ENCODE data around the gene TBC1D9.

The TBC1D9 gene

DNA sequence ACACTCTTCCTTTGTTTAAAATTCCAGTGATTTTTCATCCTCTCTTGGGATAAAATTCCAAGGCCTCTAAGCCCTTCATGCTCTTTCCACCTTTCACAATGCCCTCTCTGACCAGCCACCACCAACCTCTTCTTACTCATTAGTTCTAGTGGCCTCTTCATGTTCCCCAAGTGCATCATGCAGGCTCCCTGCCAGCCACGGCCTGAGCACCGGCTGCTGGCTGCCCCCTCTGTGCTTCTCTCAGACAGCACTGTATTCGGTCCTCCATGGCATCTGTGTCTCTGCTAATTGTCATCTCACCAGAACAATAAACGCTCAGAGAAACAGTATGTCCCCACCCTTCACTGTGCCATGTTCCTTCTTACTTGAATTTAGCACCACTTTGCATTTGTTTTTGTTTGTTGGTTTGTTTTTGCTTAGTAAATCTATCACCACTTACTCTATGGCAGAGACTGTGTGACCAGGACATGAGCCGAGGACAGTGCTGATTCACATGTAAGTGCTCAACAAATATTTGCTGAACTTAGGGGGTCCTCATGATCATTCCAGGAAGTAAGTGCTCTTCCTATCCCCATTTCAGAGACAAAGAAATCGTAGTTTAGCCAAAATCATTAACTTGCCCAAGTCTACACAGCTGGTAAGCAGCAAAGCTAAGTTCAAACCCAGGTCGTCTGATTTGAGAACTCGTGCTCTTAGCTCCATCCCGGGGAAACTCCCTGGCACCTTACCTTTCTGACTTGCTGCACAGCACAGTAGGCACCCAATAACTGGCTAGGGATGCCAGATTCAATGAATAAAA, 110.4 kb downstream of the TBC1D9 start:
- no peak for DNase-seq (ENCODE audit: low read depth)

DNA sequence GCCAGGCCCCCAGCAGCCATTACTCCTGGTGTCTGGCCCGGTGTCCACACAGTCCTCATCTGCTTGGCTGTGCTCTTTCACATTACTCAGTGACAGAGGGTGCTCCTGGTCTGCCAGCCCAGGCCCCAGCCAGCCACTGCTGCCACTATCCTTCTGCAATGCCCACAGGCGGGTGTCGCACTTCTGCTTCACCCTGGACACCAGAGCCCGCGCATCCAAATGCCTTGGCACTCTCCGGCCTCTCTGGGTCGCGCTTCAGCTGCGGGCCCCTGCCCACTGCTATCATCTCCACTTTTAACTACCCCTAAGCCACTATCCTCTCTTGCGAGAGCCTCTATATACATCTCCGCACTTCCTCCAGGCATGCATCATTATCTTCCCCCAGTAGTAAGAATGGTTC, 111.0 kb downstream of the TBC1D9 start:
- DNase-seq (ENCODE audit: low read depth) = no peak

DNA sequence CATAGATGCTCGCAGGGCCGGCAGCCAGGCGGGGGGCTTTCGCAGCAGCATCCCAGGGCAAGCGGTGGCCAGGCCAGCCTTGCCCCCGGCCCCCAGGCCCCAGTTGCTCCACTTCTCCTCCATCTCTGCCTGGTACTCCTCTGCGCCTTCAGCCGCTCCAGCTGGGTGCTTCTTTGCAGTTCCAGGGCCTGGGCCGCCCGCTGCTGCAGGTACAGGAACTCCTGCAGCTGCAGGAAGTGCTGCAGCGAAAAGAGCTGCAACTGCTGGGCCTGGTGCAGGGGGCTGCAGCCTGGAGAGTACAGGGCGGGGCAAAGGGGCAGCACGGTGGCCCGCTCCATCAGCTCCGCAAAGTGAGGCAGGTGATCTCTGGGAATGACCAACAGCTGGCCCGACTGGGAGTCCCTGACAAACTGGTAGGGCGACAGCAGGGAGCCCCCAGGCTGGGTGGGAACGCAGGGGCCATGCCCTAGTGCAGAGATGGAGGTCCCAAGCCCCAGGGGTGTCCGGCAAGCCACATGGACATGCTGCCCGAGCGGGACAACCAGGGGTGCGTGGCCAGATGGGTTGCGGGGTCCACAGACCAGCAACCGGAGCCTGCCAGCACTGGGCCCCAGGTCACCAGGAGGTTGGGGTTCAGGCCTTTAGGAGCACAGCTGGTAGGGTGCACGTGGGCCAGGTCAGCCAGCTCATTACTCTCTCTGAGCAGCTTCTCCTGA, 111.6 kb downstream of the TBC1D9 start:
- no peak for DNase-seq (ENCODE audit: low read depth)

- no peak for DNase-seq (ENCODE audit: low read depth)
Measured at GRCh38 chr4:140643571-140644055, 112.6 kb downstream of the TBC1D9 start.

DNA sequence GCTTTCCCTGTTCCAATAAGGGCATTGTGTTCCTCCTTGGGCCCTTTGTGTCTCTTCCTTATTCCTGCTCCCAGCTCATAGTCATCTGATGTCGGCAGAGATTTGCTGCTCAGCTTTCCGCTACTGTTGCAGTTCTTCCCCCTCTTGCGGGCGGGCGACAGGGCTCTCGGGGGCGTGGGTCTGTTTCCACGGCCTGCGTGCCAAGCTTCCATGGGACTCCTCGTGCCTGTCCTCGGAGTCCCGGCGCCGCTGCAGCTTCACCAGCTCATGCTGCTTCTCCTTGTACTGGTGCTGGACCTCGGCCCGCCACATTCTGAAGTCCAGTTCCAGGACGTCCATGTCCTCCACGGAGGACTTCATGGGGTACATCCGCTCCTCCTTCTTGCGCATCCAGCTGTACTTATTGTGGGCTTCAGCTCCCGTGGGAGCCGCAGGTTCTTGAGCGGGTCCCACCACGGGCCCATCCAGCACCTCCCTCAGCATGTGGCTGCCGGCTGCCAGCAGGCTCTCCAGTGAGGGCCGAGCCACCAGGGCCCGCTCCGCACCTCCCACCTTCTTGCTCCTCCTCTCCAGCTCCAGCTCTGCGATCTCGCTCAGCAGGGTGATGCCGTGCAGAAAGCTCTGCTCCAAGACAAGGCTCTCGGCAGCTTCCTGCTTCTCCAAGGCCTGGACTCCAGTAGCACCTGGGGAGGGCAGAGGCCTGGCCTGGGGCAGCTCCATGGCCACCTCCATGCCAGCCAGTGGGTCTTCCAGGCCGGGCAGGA, 113.3 kb downstream of the TBC1D9 start:
- no peak for DNase-seq (ENCODE audit: low read depth)

GRCh38 chr4:140641789-140642439, 114.3 kb downstream of the TBC1D9 start:
- DNase-seq (ENCODE audit: low read depth) = no peak

GRCh38 chr4:140641105-140641555, 115.1 kb downstream of the TBC1D9 start:
- DNase-seq (ENCODE audit: low read depth) = no peak

- no peak for DNase-seq (ENCODE audit: low read depth)
Measured at GRCh38 chr4:140640150-140640748, 115.9 kb downstream of the TBC1D9 start.

- no peak for DNase-seq (ENCODE audit: low read depth)
Measured at GRCh38 chr4:140639066-140639465, 117.1 kb downstream of the TBC1D9 start.

GRCh38 chr4:140637836-140638235, 118.3 kb downstream of the TBC1D9 start:
- DNase-seq (ENCODE audit: low read depth) = no peak

GRCh38 chr4:140635606-140636005, 120.6 kb downstream of the TBC1D9 start:
- DNase-seq (ENCODE audit: low read depth) = no peak

- no peak for DNase-seq (ENCODE audit: low read depth)
Measured at GRCh38 chr4:140633951-140634350, 122.2 kb downstream of the TBC1D9 start.

- DNase-seq (ENCODE audit: low read depth) = no peak
Measured at GRCh38 chr4:140633124-140633523, 123.1 kb downstream of the TBC1D9 start.

- DNase-seq (ENCODE audit: low read depth) = no peak
Measured at GRCh38 chr4:140630246-140630645, 125.9 kb downstream of the TBC1D9 start.

- no peak for DNase-seq (ENCODE audit: low read depth)
Measured at GRCh38 chr4:140628016-140628415, 128.2 kb downstream of the TBC1D9 start.

GRCh38 chr4:140626661-140627376, 129.4 kb downstream of the TBC1D9 start:
- no peak for DNase-seq (ENCODE audit: low read depth)

- no peak for DNase-seq (ENCODE audit: low read depth)
Measured at GRCh38 chr4:140622333-140622958, 133.7 kb downstream of the TBC1D9 start.

DNA sequence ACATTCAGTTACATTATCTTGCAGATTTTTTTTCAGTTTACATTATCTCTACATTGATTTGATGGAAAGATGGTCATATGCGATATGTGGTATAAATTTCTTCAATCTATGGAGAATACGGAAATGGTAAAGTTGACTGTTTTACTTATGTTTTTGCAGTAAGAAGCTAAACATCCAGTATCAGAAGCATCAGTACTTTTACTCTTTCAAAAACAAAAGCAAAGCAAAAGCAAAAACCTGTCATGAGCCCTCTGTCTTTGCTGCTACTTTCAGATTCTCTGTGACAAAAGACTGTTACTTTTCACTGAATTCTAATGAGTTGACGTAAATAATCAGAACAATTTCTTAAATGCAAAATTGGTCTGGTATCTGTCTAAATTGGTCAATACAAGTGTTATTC, 135.0 kb downstream of the TBC1D9 start:
- DNase-seq (ENCODE audit: low read depth) = no peak

DNA sequence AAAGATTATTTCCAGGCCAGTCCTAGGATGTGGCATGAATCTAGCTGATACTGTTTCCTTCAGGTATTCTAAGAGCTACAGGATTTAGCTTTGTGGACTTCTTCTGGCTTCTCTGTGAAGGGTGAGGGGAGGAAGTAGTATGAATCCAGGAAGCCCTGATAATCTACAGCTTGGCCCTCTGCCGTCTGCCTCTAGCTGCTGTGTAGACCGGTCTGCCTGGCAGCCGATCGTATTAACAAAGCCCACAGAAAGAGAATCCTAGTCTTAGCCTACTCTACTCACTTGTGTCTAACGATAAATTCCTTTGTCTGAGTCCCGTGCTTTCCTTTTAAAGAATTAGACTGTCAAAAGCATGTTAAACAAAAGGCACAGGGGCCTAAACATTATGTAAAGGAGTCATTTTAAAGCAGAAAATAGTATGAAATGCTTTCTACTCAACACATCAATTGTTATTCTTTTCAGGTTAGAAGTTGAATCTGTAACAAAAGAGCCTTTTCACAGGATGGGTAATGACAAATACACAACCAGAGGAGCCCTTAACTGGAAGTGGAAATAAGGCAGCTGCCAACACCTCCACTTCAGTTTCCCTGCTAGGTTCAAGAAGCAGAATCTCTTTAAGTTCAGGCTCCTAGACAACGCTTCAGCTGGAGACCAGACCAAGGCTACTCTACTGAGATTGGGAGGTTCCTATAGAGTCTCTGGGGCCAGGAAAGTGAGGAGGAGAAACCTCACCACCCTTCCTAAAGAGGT, 138.5 kb downstream of the TBC1D9 start:
- no peak for DNase-seq (ENCODE audit: low read depth)

DNA sequence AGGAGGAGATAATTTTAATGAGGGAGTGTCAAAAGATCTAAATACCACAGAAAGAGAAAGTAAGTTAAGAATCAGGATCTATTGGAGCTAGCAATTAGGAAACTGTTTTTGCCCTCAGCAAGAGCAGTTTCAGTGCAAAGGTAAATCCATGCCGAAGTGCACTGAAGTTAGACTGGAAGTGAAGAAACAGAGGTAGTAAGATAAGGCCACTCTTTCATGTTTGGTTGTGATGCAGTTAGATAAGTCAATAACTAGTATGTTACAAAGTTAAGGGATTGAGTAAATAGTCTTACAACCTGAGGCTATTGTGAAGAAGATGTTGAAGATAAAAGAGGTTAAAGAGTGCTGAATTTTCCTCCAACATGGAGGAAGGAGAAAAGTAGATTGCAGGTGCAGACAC, 140.7 kb downstream of the TBC1D9 start:
- no peak for DNase-seq (ENCODE audit: low read depth)
